ENCODE data around the gene CDK5RAP1.

DNA sequence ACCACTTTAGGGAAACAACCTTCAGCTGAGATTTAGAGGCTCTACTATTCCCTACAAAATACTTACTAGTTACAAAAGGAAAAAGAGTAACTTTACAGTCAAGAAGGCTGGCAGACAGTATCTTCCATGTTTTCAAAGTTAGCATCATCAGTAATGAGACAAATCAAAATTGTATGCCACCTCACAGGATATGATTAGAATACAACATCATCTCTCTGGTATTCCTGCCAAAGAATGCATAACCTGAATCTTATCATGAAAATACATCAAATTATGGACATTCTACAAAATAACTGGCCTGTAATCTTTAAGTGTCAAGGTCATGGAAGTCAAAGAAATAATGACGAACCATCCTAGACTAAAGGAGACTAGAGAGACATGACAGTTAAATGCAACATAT is 38.4 kb downstream of the CDK5RAP1 start:
- TF ChIP-seq, protein P1, sequence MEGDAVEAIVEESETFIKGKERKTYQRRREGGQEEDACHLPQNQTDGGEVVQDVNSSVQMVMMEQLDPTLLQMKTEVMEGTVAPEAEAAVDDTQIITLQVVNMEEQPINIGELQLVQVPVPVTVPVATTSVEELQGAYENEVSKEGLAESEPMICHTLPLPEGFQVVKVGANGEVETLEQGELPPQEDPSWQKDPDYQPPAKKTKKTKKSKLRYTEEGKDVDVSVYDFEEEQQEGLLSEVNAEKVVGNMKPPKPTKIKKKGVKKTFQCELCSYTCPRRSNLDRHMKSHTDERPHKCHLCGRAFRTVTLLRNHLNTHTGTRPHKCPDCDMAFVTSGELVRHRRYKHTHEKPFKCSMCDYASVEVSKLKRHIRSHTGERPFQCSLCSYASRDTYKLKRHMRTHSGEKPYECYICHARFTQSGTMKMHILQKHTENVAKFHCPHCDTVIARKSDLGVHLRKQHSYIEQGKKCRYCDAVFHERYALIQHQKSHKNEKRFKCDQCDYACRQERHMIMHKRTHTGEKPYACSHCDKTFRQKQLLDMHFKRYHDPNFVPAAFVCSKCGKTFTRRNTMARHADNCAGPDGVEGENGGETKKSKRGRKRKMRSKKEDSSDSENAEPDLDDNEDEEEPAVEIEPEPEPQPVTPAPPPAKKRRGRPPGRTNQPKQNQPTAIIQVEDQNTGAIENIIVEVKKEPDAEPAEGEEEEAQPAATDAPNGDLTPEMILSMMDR (IDR thresholded peaks at IDR 0.05): no peak
- no peak for TF ChIP-seq POLR2A (IDR thresholded peaks at IDR 0.05)

Data from thyroid gland (tissue), 4 donors.